ENCODE measurements around the gene ELOVL7.

- no peak for TF ChIP-seq CTCF (IDR thresholded peaks at IDR 0.05)
- no peak for TF ChIP-seq EP300 (IDR thresholded peaks at IDR 0.05)
- no peak for TF ChIP-seq POLR2A (IDR thresholded peaks at IDR 0.05)
Observed at GRCh38 chr5:60810438-60811085, 33.5 kb downstream of the ELOVL7 start.
